IPS-18a (cell line): ENCODE measurements around the gene CDH10.

Experiments used
- H3K27ac ChIP-seq: one replicate; pipeline ENCODE4 v1.5.1; 2013; ENCODE audit warnings: low read length
- H3K27me3 ChIP-seq: one replicate; pipeline ENCODE4 v1.6.1; 2013; ENCODE audit warnings: mild to moderate bottlenecking, low read length; ENCODE audit not compliant: control insufficient read depth, insufficient read depth
- H3K36me3 ChIP-seq: one replicate; pipeline ENCODE4 v1.6.1; 2013; ENCODE audit warnings: low read depth, low read length; ENCODE audit not compliant: control insufficient read depth
- H3K4me1 ChIP-seq: one replicate; pipeline ENCODE4 v1.6.1; 2013; ENCODE audit warnings: low read depth, low read length; ENCODE audit not compliant: control insufficient read depth
- H3K4me3 ChIP-seq: one replicate; pipeline ENCODE4 v1.5.1; 2013; ENCODE audit warnings: low read length
- H3K9ac ChIP-seq: one replicate; pipeline ENCODE4 v1.6.1; 2013; ENCODE audit warnings: mild to moderate bottlenecking, low read length, moderate library complexity
- H3K9me3 ChIP-seq: one replicate; pipeline ENCODE4 v1.6.1; 2013; ENCODE audit warnings: low read depth, low read length; ENCODE audit not compliant: control insufficient read depth

CDH10 gene

DNA sequence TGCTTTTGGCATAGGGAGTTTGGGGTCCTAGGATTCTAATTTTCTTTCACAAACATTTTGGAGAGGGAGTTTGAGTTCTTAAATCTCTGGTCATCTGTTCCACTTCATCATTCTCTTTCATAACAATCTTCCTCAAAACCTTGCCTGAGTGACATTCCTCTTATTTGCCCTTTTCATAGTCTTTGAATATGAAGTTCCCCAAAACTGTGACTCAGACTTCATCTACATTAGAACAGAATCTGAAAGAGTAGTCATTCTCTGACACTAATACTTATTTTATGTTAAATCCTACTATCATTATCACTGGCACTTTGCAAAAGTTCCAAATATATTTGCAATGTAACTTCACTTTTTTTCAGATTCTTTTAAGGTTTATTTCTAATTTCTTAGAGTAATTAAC, 163.8 kb downstream of the CDH10 start:
- H3K4me3 ChIP-seq = no peak overlapping the region
- no peak overlapping the region for H3K27ac ChIP-seq
- H3K9ac ChIP-seq = no peak overlapping the region
- peaks cover 5% of the 10 kb centered on the region for H3K9me3 ChIP-seq
- H3K36me3 ChIP-seq = no peaks in the 10 kb centered on the region
- H3K27me3 ChIP-seq = no peaks in the 10 kb centered on the region
- H3K4me1 ChIP-seq = peaks cover 6% of the 10 kb centered on the region

DNA sequence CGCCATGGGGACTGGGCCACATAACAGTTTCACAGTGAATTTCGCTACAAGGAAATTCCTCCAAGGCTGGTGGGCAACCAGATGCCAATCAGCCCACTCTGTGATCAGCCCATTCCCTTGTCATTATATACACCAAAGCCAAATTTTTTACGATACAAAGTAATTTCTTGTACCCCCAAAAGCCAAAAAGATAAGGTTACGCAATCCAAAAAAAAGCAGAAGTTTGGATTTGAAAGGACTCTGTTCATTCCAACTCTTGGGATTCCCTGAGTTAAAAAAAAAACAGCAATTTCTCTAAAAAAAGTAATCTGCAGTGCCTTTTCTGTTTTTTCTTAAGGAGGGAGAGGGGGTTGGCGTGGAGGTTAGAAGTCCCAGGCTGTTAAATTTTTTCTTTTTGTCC, 166.8 kb downstream of the CDH10 start:
- Histone ChIP-seq H3K9ac (no peak overlapping the region), H3K27ac (no peak overlapping the region), H3K4me1 (peaks cover 6% of the 10 kb centered on the region), H3K27me3 (no peaks in the 10 kb centered on the region), H3K9me3 (peaks cover 12% of the 10 kb centered on the region), H3K36me3 (no peaks in the 10 kb centered on the region), H3K4me3 (no peak overlapping the region)

DNA sequence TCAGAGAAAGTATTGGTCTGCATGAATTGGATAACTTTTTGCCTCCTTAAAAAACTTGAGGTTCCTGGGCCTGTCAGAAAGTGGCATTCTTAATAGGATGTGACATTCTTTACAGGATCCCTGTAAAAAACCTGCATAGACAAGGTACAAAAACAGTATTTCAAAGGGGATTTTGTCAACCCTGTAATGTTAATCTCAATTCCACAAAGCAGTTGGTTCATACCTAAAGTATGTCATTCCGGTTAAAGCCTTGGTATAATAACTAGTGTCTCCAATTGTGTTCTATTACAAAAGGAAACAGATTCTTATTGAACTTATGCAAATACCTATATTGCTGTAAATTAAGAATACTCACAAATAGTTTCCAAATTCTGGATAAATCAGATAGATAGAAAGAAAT, 169.7 kb downstream of the CDH10 start:
- Histone ChIP-seq H3K27ac (no peak overlapping the region), H3K4me3 (no peak overlapping the region), H3K36me3 (no peaks in the 10 kb centered on the region), H3K9me3 (peaks cover 12% of the 10 kb centered on the region), H3K9ac (no peak overlapping the region), H3K27me3 (no peaks in the 10 kb centered on the region), H3K4me1 (peaks cover 3% of the 10 kb centered on the region)

DNA sequence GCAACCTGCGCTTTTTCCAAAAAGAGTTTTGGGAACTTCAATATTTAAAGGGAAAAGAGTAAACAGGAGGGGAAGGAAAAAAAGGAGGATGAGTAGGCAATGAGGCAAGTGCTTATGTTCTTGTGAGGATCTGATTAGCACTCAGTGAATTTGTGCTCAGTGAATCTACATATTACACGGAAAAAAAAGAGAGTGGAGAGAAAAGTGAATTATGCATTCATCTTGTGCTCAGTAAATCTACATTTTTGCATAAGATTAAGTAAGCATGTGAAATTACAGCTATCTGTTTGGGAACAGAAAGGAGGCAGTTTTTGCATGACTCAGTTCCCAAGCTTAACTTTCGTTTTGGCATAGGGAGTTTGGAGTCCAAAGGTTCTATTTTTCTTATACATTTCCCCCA, 170.1 kb downstream of the CDH10 start:
- H3K9ac ChIP-seq = no peak overlapping the region
- H3K27me3 ChIP-seq = no peaks in the 10 kb centered on the region
- peaks cover 3% of the 10 kb centered on the region for H3K4me1 ChIP-seq
- H3K9me3 ChIP-seq = peaks cover 12% of the 10 kb centered on the region
- H3K27ac ChIP-seq = no peak overlapping the region
- H3K36me3 ChIP-seq = no peaks in the 10 kb centered on the region
- H3K4me3 ChIP-seq = no peak overlapping the region

DNA sequence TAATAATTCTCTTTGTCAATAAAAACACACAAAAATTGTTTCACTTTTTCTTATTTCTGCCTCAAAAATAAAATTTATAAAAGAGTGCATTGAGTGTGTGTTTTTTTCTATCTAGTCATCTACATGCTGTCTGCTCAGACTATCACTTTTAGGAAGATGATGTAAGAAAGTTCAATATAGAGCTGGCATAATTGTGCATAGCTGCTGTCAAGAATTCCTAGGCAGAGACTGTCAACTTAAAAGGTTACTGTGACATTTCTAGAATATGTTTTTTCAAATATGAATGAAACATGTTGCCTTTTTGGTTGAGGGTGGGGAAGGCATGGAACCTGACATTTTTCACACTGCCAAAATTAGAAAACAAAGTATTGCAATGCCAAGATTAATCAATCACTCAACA, 172.3 kb downstream of the CDH10 start:
- peaks cover 3% of the 10 kb centered on the region for H3K4me1 ChIP-seq
- H3K27ac ChIP-seq = no peak overlapping the region

DNA sequence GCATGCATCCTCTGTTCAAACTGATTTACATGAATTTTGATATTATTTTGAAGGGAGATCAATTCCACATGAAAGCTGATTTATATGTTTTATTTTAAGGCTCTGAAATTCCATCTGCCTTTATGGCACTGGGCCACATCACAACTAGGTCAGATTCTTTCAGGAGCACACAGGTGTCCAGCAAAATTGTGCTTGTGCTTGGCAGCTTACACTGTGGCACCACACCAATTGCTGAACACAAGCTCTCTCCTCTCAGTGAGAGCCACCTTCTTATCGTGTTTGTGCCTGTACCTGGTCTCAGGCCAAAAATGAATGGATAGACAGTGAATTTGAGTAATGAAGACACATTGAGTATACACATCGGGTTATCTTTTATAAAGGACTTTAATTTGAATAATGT, 200.4 kb downstream of the CDH10 start:
- Histone ChIP-seq H3K27ac (no peak overlapping the region), H3K27me3 (no peaks in the 10 kb centered on the region), H3K4me1 (no peaks in the 10 kb centered on the region), H3K9ac (no peak overlapping the region), H3K36me3 (no peaks in the 10 kb centered on the region), H3K9me3 (no peaks in the 10 kb centered on the region), H3K4me3 (no peak overlapping the region)

More for the DNA sequence above, 172.3 kb downstream of the CDH10 start:
- H3K4me3 ChIP-seq = no peak overlapping the region
- H3K9me3 ChIP-seq = peaks cover 12% of the 10 kb centered on the region
- H3K27me3 ChIP-seq = no peaks in the 10 kb centered on the region
- no peak overlapping the region for H3K9ac ChIP-seq
- H3K36me3 ChIP-seq = no peaks in the 10 kb centered on the region

DNA sequence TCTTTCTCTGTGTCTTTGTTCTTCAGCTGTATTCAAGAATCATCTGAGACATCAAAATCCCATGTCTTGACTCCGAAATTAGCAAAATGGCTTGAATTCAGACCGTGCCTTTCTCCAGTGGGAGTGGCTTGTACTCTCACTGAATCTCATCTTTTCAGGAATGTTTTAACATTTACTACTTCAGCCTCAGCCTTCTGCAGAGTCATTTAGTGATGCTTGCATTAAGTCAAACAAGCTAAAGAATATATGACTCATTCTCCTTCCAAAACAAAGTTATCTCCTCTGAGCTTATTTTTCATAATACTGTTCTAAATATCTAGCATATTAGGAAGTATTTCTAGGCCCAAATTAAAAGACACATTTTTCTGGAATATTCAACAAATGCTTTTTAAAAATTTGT, 205.3 kb downstream of the CDH10 start:
- H3K36me3 ChIP-seq = no peaks in the 10 kb centered on the region
- H3K4me1 ChIP-seq = no peaks in the 10 kb centered on the region
- no peaks in the 10 kb centered on the region for H3K9me3 ChIP-seq
- no peak overlapping the region for H3K9ac ChIP-seq
- H3K4me3 ChIP-seq = no peak overlapping the region
- H3K27ac ChIP-seq = no peak overlapping the region
- H3K27me3 ChIP-seq = no peaks in the 10 kb centered on the region
